ENCODE measurements around the gene PRR33.

- TF ChIP-seq, protein P1, sequence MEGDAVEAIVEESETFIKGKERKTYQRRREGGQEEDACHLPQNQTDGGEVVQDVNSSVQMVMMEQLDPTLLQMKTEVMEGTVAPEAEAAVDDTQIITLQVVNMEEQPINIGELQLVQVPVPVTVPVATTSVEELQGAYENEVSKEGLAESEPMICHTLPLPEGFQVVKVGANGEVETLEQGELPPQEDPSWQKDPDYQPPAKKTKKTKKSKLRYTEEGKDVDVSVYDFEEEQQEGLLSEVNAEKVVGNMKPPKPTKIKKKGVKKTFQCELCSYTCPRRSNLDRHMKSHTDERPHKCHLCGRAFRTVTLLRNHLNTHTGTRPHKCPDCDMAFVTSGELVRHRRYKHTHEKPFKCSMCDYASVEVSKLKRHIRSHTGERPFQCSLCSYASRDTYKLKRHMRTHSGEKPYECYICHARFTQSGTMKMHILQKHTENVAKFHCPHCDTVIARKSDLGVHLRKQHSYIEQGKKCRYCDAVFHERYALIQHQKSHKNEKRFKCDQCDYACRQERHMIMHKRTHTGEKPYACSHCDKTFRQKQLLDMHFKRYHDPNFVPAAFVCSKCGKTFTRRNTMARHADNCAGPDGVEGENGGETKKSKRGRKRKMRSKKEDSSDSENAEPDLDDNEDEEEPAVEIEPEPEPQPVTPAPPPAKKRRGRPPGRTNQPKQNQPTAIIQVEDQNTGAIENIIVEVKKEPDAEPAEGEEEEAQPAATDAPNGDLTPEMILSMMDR (IDR thresholded peaks at IDR 0.05; ENCODE audit: low read depth, low read length) = no peak
- no peak for TF ChIP-seq EZH2phosphoT487 (IDR thresholded peaks at IDR 0.05; ENCODE audit: low read depth)
Observed at GRCh38 chr11:1916132-1916985, 24.7 kb upstream of the PRR33 start.

Measured in OCI-LY3 (cell line).